ENCODE data around the gene ITPR1.

- TF ChIP-seq POLR2AphosphoS5 (IDR thresholded peaks at IDR 0.05; ENCODE audit: low read length) (no peak), SUZ12 (IDR thresholded peaks at IDR 0.05; ENCODE audit: unreplicated experiment) (no peak), MAX (IDR thresholded peaks at IDR 0.05; ENCODE audit: low read depth, low read length) (no peak), CTCF (IDR thresholded peaks at IDR 0.05 in 2 of 3, conservative IDR thresholded peaks at IDR 0.05 in 1 of 3; ENCODE audit: control insufficient read depth in 2 of 3, extremely low read depth in 1 of 3, insufficient read depth in 1 of 3, low read depth in 3 of 3, low read length in 3 of 3) (no peak), EZH2 (IDR thresholded peaks at IDR 0.05; ENCODE audit: borderline replicate concordance, control insufficient read depth, low read depth, low read length) (no peak), KDM1A (IDR thresholded peaks at IDR 0.05; ENCODE audit: borderline replicate concordance) (no peak), CEBPB (IDR thresholded peaks at IDR 0.05; ENCODE audit: borderline replicate concordance in 1 of 2, low read depth in 2 of 2, low read length in 2 of 2) (no peak), SMAD1 (IDR thresholded peaks at IDR 0.05; ENCODE audit: low read depth, partially characterized antibody) (no peak), MTA3 (IDR thresholded peaks at IDR 0.05; ENCODE audit: borderline replicate concordance, low read length) (no peak)
Observed at GRCh38 chr3:4856136-4856535, 363.0 kb downstream of the ITPR1 start.

All from GM12878 (cell line).